ENCODE measurements around the gene LSM3. TPM values are rescaled to one million over a fixed set of nuclear protein-coding genes. Genes with fewer than 3 reads are reported as not detected.

Gene LSM3
- total RNA-seq, 1 donor from 2014 or later, result 10.0 TPM

DNA sequence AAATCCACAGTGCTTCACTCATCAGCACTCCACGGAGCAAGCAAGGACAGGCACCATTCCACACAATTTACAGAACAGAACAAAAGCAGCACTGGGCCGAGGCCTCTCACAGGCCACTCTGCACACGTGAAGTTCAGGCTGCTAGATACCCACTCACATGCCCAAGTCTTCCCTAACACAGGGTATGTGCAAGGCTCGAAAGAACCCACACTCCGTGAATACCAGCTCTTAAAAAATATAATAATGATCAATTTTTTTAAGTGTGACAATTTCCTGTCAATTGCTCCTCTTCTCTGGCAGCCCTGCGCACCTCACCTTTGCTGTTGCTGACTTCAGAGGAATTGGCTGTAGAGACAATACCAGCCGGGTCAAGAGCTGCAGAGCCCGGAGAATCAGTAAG lies 19.2 kb upstream of the LSM3 start:
- H3K36me3 Mint-ChIP-seq (ENCODE audit: unreplicated experiment), result peaks cover 75% of the 10 kb centered on the region
- no peak overlapping the region for H3K27ac Mint-ChIP-seq (ENCODE audit: unreplicated experiment)
- H3K9me3 Mint-ChIP-seq (ENCODE audit: unreplicated experiment), result peaks cover 21% of the 10 kb centered on the region
- H3K4me1 Mint-ChIP-seq (ENCODE audit: unreplicated experiment), result no peaks in the 10 kb centered on the region
- no peaks in the 10 kb centered on the region for H3K27me3 Mint-ChIP-seq (ENCODE audit: unreplicated experiment)
- no peak for DNase-seq (ENCODE audit: extremely low spot score, unreplicated experiment)
- TF ChIP-seq, protein P1, sequence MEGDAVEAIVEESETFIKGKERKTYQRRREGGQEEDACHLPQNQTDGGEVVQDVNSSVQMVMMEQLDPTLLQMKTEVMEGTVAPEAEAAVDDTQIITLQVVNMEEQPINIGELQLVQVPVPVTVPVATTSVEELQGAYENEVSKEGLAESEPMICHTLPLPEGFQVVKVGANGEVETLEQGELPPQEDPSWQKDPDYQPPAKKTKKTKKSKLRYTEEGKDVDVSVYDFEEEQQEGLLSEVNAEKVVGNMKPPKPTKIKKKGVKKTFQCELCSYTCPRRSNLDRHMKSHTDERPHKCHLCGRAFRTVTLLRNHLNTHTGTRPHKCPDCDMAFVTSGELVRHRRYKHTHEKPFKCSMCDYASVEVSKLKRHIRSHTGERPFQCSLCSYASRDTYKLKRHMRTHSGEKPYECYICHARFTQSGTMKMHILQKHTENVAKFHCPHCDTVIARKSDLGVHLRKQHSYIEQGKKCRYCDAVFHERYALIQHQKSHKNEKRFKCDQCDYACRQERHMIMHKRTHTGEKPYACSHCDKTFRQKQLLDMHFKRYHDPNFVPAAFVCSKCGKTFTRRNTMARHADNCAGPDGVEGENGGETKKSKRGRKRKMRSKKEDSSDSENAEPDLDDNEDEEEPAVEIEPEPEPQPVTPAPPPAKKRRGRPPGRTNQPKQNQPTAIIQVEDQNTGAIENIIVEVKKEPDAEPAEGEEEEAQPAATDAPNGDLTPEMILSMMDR (IDR thresholded peaks at IDR 0.05), result no peak
- no peak overlapping the region for H3K4me3 Mint-ChIP-seq (ENCODE audit: unreplicated experiment)

DNA sequence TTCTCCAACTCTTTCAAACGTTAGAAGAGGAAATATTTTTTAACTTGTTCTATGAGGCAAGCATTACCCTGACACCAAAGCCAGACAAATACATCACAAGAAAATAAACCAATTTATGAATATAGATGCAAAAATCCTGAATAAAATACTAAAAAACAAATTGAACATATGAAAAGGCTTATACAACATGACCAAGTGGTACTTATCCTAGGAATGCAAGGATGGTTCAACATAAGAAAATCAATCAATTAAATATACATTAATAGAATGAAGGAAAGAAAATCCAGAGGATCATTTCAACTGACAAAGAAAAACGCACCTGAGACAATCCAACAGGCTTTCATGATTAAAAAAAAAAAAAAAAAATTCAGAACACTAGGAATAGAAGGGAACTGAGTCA lies 17.3 kb upstream of the LSM3 start:
- no peaks in the 10 kb centered on the region for H3K27me3 Mint-ChIP-seq (ENCODE audit: unreplicated experiment)
- TF ChIP-seq, protein P1 (IDR thresholded peaks at IDR 0.05), result no peak
- peaks cover 84% of the 10 kb centered on the region for H3K36me3 Mint-ChIP-seq (ENCODE audit: unreplicated experiment)
- H3K27ac Mint-ChIP-seq (ENCODE audit: unreplicated experiment), result no peak overlapping the region
- H3K4me1 Mint-ChIP-seq (ENCODE audit: unreplicated experiment), result no peaks in the 10 kb centered on the region
- no peak for DNase-seq (ENCODE audit: extremely low spot score, unreplicated experiment)
- H3K9me3 Mint-ChIP-seq (ENCODE audit: unreplicated experiment), result peaks cover 21% of the 10 kb centered on the region
- H3K4me3 Mint-ChIP-seq (ENCODE audit: unreplicated experiment), result no peak overlapping the region

DNA sequence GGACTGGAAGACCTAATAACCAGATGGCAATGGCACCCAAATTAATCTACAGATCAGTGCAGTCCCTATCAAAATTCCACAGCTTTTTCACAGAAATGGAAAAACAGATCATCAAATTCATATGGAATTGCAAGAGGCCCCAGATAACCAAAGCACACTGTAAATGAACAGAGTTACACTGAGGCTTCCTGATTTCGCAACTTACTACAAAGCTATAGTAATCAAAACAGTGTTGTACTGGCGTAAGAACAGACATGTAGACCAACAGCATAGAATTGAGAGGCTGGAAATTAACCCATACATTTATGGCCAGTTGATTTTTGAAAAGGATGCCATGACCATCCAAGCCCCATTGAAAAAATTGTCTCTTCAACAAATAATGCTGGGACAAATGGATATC lies 16.4 kb upstream of the LSM3 start:
- Mint-ChIP-seq H3K9me3 (ENCODE audit: unreplicated experiment) (peaks cover 21% of the 10 kb centered on the region), H3K27me3 (ENCODE audit: unreplicated experiment) (no peaks in the 10 kb centered on the region), H3K36me3 (ENCODE audit: unreplicated experiment) (peaks cover 91% of the 10 kb centered on the region), H3K27ac (ENCODE audit: unreplicated experiment) (no peak overlapping the region), H3K4me1 (ENCODE audit: unreplicated experiment) (peaks cover 2% of the 10 kb centered on the region), H3K4me3 (ENCODE audit: unreplicated experiment) (no peak overlapping the region)
- DNase-seq (ENCODE audit: extremely low spot score, unreplicated experiment), result no peak
- TF ChIP-seq, protein P1 (IDR thresholded peaks at IDR 0.05), result no peak

DNA sequence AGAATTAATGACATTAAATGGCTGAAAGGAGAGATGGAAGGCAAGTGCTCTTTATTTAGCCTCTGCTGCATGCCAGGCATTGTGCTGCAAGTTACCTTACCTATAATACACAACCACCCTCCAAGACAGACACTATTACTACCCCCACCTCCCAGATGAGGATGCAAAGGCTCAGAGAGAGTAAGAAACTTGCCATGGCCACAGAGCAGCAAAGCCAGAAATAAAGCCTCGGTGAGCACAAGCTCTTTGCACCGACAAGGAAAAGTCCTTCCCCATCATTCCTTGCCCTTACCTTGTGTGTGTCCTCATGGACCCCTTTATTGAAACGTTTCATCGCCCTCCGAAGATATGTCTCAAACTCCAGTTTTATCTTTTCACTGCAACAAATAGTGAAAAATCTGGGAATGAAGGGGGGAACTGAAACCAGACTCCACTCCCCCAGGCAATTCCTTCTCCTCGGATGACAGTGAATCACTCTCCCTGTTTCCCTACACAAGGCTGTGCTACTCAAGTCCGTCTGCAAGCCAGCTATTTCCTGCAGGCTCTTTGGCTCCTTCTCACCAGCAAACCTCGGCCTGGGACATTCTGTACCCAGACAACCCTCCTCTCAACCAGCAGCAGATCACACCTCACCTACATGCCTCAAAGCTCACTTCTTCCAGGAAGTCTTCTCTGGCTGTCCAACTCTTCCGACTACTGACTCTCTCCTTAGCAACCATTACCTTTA lies 11.6 kb upstream of the LSM3 start:
- H3K36me3 Mint-ChIP-seq (ENCODE audit: unreplicated experiment), result peaks cover 83% of the 10 kb centered on the region
- no peak for DNase-seq (ENCODE audit: extremely low spot score, unreplicated experiment)

DNA sequence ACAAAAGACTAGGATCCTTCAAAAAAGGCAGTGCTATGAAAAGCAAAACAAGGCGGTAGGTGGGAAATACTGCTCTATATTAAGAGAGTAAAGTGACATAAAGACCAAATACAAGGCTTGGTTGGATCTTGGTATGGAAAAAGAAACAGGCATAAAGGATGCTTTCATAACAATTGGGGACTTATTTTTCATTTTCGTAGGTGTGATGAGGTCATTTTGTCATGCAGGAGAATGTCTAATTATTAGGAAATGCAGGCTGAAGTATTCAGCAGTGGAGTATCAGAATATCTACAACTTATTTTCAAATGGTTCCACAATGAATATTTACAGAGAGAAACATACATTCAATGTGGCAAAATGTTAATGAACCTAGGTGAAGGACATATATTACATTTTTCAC lies 9.2 kb upstream of the LSM3 start:
- H3K4me3 Mint-ChIP-seq (ENCODE audit: unreplicated experiment), result no peak overlapping the region
- H3K27ac Mint-ChIP-seq (ENCODE audit: unreplicated experiment), result no peak overlapping the region
- no peaks in the 10 kb centered on the region for H3K9me3 Mint-ChIP-seq (ENCODE audit: unreplicated experiment)
- TF ChIP-seq, protein P1 (IDR thresholded peaks at IDR 0.05), result no peak
- H3K4me1 Mint-ChIP-seq (ENCODE audit: unreplicated experiment), result peaks cover 18% of the 10 kb centered on the region
- peaks cover 64% of the 10 kb centered on the region for H3K36me3 Mint-ChIP-seq (ENCODE audit: unreplicated experiment)
- no peak for DNase-seq (ENCODE audit: extremely low spot score, unreplicated experiment)
- no peaks in the 10 kb centered on the region for H3K27me3 Mint-ChIP-seq (ENCODE audit: unreplicated experiment)

More for the DNA sequence above, 11.6 kb upstream of the LSM3 start:
- peaks cover 15% of the 10 kb centered on the region for H3K4me1 Mint-ChIP-seq (ENCODE audit: unreplicated experiment)
- TF ChIP-seq, protein P1 (IDR thresholded peaks at IDR 0.05), result no peak
- peaks cover 8% of the 10 kb centered on the region for H3K9me3 Mint-ChIP-seq (ENCODE audit: unreplicated experiment)
- H3K27ac Mint-ChIP-seq (ENCODE audit: unreplicated experiment), result peak overlapping the region; percentile 76
- no peak overlapping the region for H3K4me3 Mint-ChIP-seq (ENCODE audit: unreplicated experiment)
- no peaks in the 10 kb centered on the region for H3K27me3 Mint-ChIP-seq (ENCODE audit: unreplicated experiment)

Measured in osteocyte (in vitro differentiated cells).